Measurements from ENCODE around the gene RPUSD1.

RPUSD1 gene

DNA sequence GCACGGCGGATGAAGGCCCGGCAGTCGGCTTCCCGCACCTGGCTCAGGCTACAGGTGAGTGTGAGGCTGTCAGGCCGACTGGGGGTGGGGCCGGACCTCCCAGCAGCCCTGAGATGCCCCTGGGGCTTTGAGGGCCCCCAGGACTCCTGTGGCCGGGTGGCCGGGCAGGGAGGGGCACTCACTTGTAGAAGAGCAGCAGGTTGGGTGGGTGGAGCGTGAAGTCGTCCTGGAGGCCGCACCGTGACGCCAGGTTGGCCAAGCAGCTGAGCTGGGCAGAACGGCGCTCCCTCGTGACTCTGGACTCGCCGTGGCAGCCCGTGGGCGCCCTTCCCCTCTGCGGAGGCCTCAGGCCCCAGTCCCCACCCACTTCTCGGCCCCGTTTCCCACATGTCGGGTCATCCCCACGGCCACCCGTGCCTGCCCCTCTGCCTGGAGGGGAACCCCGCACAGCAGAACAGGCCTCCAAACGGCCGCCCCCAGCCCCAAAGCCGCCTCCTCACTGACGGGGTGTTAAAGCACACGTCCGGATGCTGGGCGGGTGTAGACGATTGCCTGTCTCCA lies 12.9 kb downstream of the RPUSD1 start:
- TF ChIP-seq MYC (IDR thresholded peaks at IDR 0.05; ENCODE audit: low read depth, low read length), result no peak
- TF ChIP-seq, protein P1, sequence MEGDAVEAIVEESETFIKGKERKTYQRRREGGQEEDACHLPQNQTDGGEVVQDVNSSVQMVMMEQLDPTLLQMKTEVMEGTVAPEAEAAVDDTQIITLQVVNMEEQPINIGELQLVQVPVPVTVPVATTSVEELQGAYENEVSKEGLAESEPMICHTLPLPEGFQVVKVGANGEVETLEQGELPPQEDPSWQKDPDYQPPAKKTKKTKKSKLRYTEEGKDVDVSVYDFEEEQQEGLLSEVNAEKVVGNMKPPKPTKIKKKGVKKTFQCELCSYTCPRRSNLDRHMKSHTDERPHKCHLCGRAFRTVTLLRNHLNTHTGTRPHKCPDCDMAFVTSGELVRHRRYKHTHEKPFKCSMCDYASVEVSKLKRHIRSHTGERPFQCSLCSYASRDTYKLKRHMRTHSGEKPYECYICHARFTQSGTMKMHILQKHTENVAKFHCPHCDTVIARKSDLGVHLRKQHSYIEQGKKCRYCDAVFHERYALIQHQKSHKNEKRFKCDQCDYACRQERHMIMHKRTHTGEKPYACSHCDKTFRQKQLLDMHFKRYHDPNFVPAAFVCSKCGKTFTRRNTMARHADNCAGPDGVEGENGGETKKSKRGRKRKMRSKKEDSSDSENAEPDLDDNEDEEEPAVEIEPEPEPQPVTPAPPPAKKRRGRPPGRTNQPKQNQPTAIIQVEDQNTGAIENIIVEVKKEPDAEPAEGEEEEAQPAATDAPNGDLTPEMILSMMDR (IDR thresholded peaks at IDR 0.05; ENCODE audit: low read depth, low read length), result no peak
- TF ChIP-seq, protein P2, sequence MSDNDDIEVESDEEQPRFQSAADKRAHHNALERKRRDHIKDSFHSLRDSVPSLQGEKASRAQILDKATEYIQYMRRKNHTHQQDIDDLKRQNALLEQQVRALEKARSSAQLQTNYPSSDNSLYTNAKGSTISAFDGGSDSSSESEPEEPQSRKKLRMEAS (IDR thresholded peaks at IDR 0.05; ENCODE audit: low read depth, low read length), result no peak
- no peak for TF ChIP-seq POLR2A (IDR thresholded peaks at IDR 0.05; ENCODE audit: extremely low read depth, insufficient read length)
- DNase-seq (ENCODE audit: low read depth), result no peak
- no peak overlapping the region for H3K4me3 ChIP-seq (ENCODE audit: low read depth, low read length)

DNA sequence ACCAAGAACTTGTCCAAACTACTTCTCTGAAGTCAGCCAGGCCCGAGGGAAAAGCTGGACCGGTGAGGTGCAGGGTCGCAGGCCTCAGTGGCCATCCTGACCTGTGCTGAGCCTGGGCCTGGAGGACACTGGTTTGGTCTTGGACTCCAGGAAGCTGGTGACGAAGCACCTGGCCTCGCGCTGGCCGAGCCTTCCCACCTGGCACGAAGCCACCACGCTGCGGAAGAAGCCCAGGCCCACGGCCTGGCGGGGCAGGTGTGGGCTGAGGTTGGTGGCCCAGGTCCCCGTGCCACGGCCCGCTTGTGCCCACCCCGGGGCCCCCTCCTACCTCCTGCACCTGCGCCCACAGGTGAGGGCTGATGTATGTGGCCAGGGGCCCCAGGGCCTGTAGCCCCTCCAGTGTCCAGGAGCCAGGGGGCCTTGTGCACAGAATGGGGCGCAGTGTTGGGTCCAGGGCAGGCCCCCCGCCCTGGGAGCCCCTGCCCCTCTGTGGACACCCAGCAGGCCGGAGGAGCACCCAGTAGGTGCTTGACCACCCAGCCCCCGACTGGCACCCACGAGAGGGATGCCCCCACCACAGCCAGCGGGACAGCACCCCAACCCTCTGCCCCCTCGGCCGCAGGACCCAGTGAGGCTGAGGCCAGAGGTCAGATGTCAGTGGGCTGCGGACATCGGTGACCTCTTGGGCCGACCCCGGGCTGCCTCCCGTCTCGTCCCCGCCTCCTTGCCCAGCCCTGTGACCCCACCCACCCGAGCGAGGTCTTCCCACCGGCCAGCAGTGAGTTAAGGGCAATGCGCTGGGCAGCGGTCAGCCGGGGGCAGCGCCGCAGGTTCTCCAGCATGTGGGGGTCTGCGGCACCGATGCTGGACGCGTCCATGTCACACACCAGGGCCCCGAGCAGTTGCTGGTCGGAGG lies 13.8 kb downstream of the RPUSD1 start:
- DNase-seq (ENCODE audit: low read depth), result no peak
- no peak for TF ChIP-seq MYC (IDR thresholded peaks at IDR 0.05; ENCODE audit: low read depth, low read length)
- TF ChIP-seq POLR2A (IDR thresholded peaks at IDR 0.05; ENCODE audit: extremely low read depth, insufficient read length), result no peak
- TF ChIP-seq, protein P1 (IDR thresholded peaks at IDR 0.05; ENCODE audit: low read depth, low read length), result no peak
- TF ChIP-seq, protein P2 (IDR thresholded peaks at IDR 0.05; ENCODE audit: low read depth, low read length), result no peak
- H3K4me3 ChIP-seq (ENCODE audit: low read depth, low read length), result no peak overlapping the region

DNA sequence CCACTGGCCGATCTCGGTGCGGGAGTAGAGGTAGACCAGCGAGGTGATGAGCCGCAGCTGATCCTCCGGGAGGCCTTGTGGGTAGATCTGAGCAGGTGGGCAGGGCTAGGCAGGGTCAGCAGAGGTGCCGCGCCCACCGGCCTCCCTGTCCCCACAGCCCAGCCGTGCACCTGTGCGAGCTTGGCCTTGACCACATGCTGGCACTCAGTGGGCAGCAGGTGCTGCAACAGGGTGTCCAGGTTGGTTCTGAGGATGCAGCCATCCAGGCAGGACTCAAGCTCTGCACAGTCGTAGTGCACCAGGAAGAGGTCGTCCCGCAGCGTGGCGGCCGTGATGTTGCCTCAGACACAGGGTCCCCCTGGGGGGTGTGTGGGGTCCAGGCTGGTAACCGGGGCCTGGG lies 15.2 kb downstream of the RPUSD1 start:
- no peak overlapping the region for H3K4me3 ChIP-seq (ENCODE audit: low read depth, low read length)
- TF ChIP-seq MYC (IDR thresholded peaks at IDR 0.05; ENCODE audit: low read depth, low read length) (no peak), POLR2A (IDR thresholded peaks at IDR 0.05; ENCODE audit: extremely low read depth, insufficient read length) (no peak)
- TF ChIP-seq, protein P2 (IDR thresholded peaks at IDR 0.05; ENCODE audit: low read depth, low read length), result no peak
- TF ChIP-seq, protein P1 (IDR thresholded peaks at IDR 0.05; ENCODE audit: low read depth, low read length), result no peak
- no peak for DNase-seq (ENCODE audit: low read depth)

DNA sequence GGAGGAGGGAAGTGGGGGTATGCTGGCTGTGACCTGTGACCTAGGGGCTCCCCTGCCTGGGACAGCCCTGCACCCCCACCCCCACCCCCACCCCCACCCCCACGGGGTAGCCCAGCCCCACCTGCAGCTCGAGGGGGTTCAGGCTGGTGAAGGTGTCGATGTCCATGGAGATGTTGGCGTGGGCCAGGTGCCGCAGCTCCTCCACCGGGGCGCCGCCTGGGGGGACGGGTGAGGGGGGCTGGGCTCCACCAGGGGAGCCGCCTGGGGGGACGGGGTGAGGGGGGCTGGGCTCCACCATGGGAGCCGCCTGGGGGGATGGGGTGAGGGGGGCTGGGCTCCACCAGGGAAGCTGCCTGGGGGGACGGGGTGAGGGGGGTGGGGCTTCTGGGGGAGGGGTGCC lies 17.8 kb downstream of the RPUSD1 start:
- no peak overlapping the region for H3K4me3 ChIP-seq (ENCODE audit: low read depth, low read length)
- no peak for DNase-seq (ENCODE audit: low read depth)
- TF ChIP-seq MYC (IDR thresholded peaks at IDR 0.05; ENCODE audit: low read depth, low read length) (no peak), POLR2A (IDR thresholded peaks at IDR 0.05; ENCODE audit: extremely low read depth, insufficient read length) (no peak)
- TF ChIP-seq, protein P2 (IDR thresholded peaks at IDR 0.05; ENCODE audit: low read depth, low read length), result no peak
- TF ChIP-seq, protein P1 (IDR thresholded peaks at IDR 0.05; ENCODE audit: low read depth, low read length), result no peak

DNA sequence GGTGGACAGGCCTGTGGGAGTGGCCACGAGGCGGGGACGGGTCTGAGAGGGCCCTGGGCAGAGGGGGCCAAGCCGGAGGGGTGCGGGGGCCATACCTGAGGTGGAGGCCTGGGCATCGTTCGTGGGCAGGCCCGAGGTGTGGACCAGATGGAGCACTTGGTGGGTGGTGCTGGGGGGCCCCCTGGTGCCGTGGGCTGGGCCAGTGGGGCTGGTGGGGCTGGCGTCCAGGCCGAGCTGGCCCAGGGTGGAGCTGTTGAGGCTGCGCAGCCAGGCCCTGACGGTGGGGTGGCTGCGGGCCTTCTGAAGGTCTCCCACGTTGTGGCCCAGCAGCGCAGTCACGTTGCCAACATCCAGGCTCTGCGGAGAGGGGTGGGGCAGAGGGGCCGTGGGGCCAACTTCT lies 18.2 kb downstream of the RPUSD1 start:
- TF ChIP-seq, protein P2 (IDR thresholded peaks at IDR 0.05; ENCODE audit: low read depth, low read length), result no peak
- TF ChIP-seq MYC (IDR thresholded peaks at IDR 0.05; ENCODE audit: low read depth, low read length) (no peak), POLR2A (IDR thresholded peaks at IDR 0.05; ENCODE audit: extremely low read depth, insufficient read length) (no peak)
- TF ChIP-seq, protein P1 (IDR thresholded peaks at IDR 0.05; ENCODE audit: low read depth, low read length), result no peak
- DNase-seq (ENCODE audit: low read depth), result no peak

More for the DNA sequence above, 18.2 kb downstream of the RPUSD1 start:
- H3K4me3 ChIP-seq (ENCODE audit: low read depth, low read length), result no peak overlapping the region
